Vagina (tissue), 2 donors: ENCODE measurements around the gene OXSR1. TPM values are rescaled to one million over a fixed set of nuclear protein-coding genes. Genes with fewer than 3 reads are reported as not detected.

Experiments used
- DNase-seq, 2 donors: peaks; one replicate each; pipeline ENCODE4 v3.0.0-alpha.2; 2017; ENCODE audit errors: extremely low spot score in 2 of 2
- H3K27ac ChIP-seq: fragments of 200-600 bp; sonication (generic); one replicate; pipeline ENCODE4 v1.5.1; 2019
- H3K27me3 ChIP-seq: fragments of 200-600 bp; sonication (generic); one replicate; pipeline ENCODE4 v1.5.1; 2019
- H3K36me3 ChIP-seq, 2 donors: fragments of 200-600 bp; sonication (generic); one replicate each; pipeline ENCODE4 v1.5.1; 2017 to 2019
- H3K4me1 ChIP-seq: fragments of 200-600 bp; sonication (generic); one replicate; pipeline ENCODE4 v1.5.1; 2019
- H3K4me3 ChIP-seq, 2 donors: fragments of 200-600 bp; sonication (generic); 1 replicate in 1 of 2; 2 replicates in 1 of 2; pipeline ENCODE4 v1.5.1; 2016 to 2019
- H3K9me3 ChIP-seq: fragments of 200-600 bp; sonication (generic); one replicate; pipeline ENCODE4 v1.5.1; 2019
- CTCF ChIP-seq, 3 experiments: fragments of 450-650 bp in 2 of 3; fragments of 200-600 bp in 1 of 3; sonication (generic) in 1 of 3; IDR thresholded peaks; one replicate each; pipeline ENCODE4 v1.5.1; 2017 to 2019; ENCODE audit warnings: antibody characterized with exemption in 3 of 3, mild to moderate bottlenecking in 2 of 3, moderate library complexity in 2 of 3
- POLR2A ChIP-seq, 2 donors: fragments of 450-650 bp; IDR thresholded peaks; one replicate each; pipeline ENCODE4 v1.6.1; 2017; ENCODE audit warnings: antibody characterized with exemption in 2 of 2, mild to moderate bottlenecking in 2 of 2, moderate library complexity in 2 of 2
- POLR2AphosphoS5 ChIP-seq, 2 donors: sonication (generic); formaldehyde crosslinking; IDR thresholded peaks; one replicate each; pipeline ENCODE4 v1.9.0; 2017; ENCODE audit warnings: antibody characterized with exemption in 2 of 2, mild to moderate bottlenecking in 2 of 2, low read depth in 1 of 2; ENCODE audit not compliant: insufficient read depth in 1 of 2
- intact Hi-C: fragments of 100-400 bp; cut with DNase I; formaldehyde crosslinking; loops from one replicate; pipeline ENCODE4 v1.15.1; 2023
- total RNA-seq: library from RNA; depleted of rRNA; stranded (reverse); fragments of >200 nt; gene quantifications from one replicate; pipeline ENCODE4 v1.2.3, GENCODE V29; 2016

The OXSR1 gene
- total RNA-seq, 1 donor from 2014 or later, result 22.8 TPM

GRCh38 chr3:38150780-38151528, 14.4 kb upstream of the OXSR1 start:
- peak overlapping the region; percentile 6 for H3K27ac ChIP-seq
- no peak overlapping the region for H3K4me3 ChIP-seq
- peak in 1 of 2 donors; percentile 40 for DNase-seq
- H3K36me3 ChIP-seq, result no peaks in the 10 kb centered on the region
- TF ChIP-seq CTCF (IDR thresholded peaks at IDR 0.05), result no peak
- TF ChIP-seq POLR2AphosphoS5 (IDR thresholded peaks at IDR 0.05; ENCODE audit: insufficient read depth in 1 of 2, low read depth in 1 of 2), result no peak
- H3K27me3 ChIP-seq, result no peaks in the 10 kb centered on the region
- H3K9me3 ChIP-seq, result no peaks in the 10 kb centered on the region
- intact Hi-C loops, result no loop called here
- H3K4me1 ChIP-seq, result no peaks in the 10 kb centered on the region

GRCh38 chr3:38151667-38152265, 13.6 kb upstream of the OXSR1 start:
- Histone ChIP-seq H3K36me3 (no peaks in the 10 kb centered on the region), H3K27ac (no peak overlapping the region), H3K4me1 (no peaks in the 10 kb centered on the region), H3K9me3 (no peaks in the 10 kb centered on the region), H3K4me3 (no peak overlapping the region), H3K27me3 (no peaks in the 10 kb centered on the region)
- intact Hi-C loops, result no loop called here
- DNase-seq, result peak in 1 of 2 donors; percentile 47
- TF ChIP-seq CTCF (IDR thresholded peaks at IDR 0.05) (no peak), POLR2AphosphoS5 (IDR thresholded peaks at IDR 0.05; ENCODE audit: insufficient read depth in 1 of 2, low read depth in 1 of 2) (no peak), POLR2A (IDR thresholded peaks at IDR 0.05) (no peak)

- H3K27ac ChIP-seq, result no peak overlapping the region
- no peaks in the 10 kb centered on the region for H3K9me3 ChIP-seq
- intact Hi-C loops, result no loop called here
- no peak overlapping the region for H3K4me3 ChIP-seq
- H3K27me3 ChIP-seq, result no peaks in the 10 kb centered on the region
- TF ChIP-seq POLR2A (IDR thresholded peaks at IDR 0.05) (no peak), CTCF (IDR thresholded peaks at IDR 0.05) (no peak), POLR2AphosphoS5 (IDR thresholded peaks at IDR 0.05; ENCODE audit: insufficient read depth in 1 of 2, low read depth in 1 of 2) (no peak)
- H3K36me3 ChIP-seq, result no peaks in the 10 kb centered on the region
- H3K4me1 ChIP-seq, result no peaks in the 10 kb centered on the region
- peak in 1 of 2 donors; percentile 70 for DNase-seq
Observed at GRCh38 chr3:38152609-38153008, 12.7 kb upstream of the OXSR1 start.

- no peaks in the 10 kb centered on the region for H3K9me3 ChIP-seq
- intact Hi-C loops, result no loop called here
- DNase-seq, result peak in 1 of 2 donors; percentile 49
- H3K27me3 ChIP-seq, result no peaks in the 10 kb centered on the region
- no peaks in the 10 kb centered on the region for H3K4me1 ChIP-seq
- H3K36me3 ChIP-seq, result no peaks in the 10 kb centered on the region
- H3K27ac ChIP-seq, result no peak overlapping the region
- no peak overlapping the region for H3K4me3 ChIP-seq
- TF ChIP-seq POLR2AphosphoS5 (IDR thresholded peaks at IDR 0.05; ENCODE audit: insufficient read depth in 1 of 2, low read depth in 1 of 2), result no peak
- no peak for TF ChIP-seq POLR2A (IDR thresholded peaks at IDR 0.05)
- no peak for TF ChIP-seq CTCF (IDR thresholded peaks at IDR 0.05)
Observed at GRCh38 chr3:38153221-38153620, 12.1 kb upstream of the OXSR1 start.

GRCh38 chr3:38154033-38154494, 11.3 kb upstream of the OXSR1 start:
- peak in 1 of 2 donors; percentile 5 for DNase-seq
- no peak overlapping the region for H3K27ac ChIP-seq

More at GRCh38 chr3:38154033-38154494, 11.3 kb upstream of the OXSR1 start:
- intact Hi-C loops, result no loop called here
- H3K4me3 ChIP-seq, result no peak overlapping the region
- no peaks in the 10 kb centered on the region for H3K9me3 ChIP-seq
- no peaks in the 10 kb centered on the region for H3K36me3 ChIP-seq
- no peaks in the 10 kb centered on the region for H3K4me1 ChIP-seq
- no peaks in the 10 kb centered on the region for H3K27me3 ChIP-seq
- TF ChIP-seq CTCF (IDR thresholded peaks at IDR 0.05) (no peak), POLR2A (IDR thresholded peaks at IDR 0.05) (no peak), POLR2AphosphoS5 (IDR thresholded peaks at IDR 0.05; ENCODE audit: insufficient read depth in 1 of 2, low read depth in 1 of 2) (peak in 1 of 2 donors; percentile 74)
